ENCODE measurements around the gene CNBP. TPM values are rescaled to one million over a fixed set of nuclear protein-coding genes. Genes with fewer than 3 reads are reported as not detected.
A peak's percentile ranks its signal among the peaks of the same experiment; 100 is the strongest.

Gene CNBP
- total and polyA plus RNA-seq, 9 of the 15 experiments (the other 6 are each of a cell fraction or from before 2014, with no cell fraction given) = 284 to 717 (median 412) TPM

GRCh38 chr3:129183569-129184395 is at the start of gene CNBP (continued):
- TF ChIP-seq SIN3B (IDR thresholded peaks at IDR 0.05; ENCODE audit: low read depth) (peak; percentile 36; the same call in 1 of the 2 replicates), ZNF263 (CRISPR knock-in tag; IDR thresholded peaks at IDR 0.05; ENCODE audit: borderline replicate concordance) (0 out of 2 replicates have a peak, but pooled peaks have one; percentile 29), TAF9B (IDR thresholded peaks at IDR 0.05; ENCODE audit: partially characterized antibody) (peak; percentile 63), YY1 (IDR thresholded peaks at IDR 0.05; ENCODE audit: borderline replicate concordance in 1 of 3, control insufficient read depth in 1 of 3, extremely low read depth in 1 of 3, insufficient read depth in 3 of 3, insufficient read length in 1 of 3, insufficient replicate concordance in 2 of 3, low read depth in 1 of 3, low read length in 2 of 3) (peak in 2 of 3 experiments; percentile 34 to 75), E2F3 (CRISPR knock-in tag; IDR thresholded peaks at IDR 0.05) (peak; percentile 62; the same call in 1 of the 2 replicates), ZEB2 (IDR thresholded peaks at IDR 0.05) (no peak), ZNF253 (CRISPR knock-in tag; conservative IDR thresholded peaks at IDR 0.05) (no peak), EGR1 (conservative IDR thresholded peaks at IDR 0.05) (peak; percentile 87), EP400 (IDR thresholded peaks at IDR 0.05) (peak; percentile 95; the same call in 1 of the 2 replicates), E2F5 (CRISPR knock-in tag; IDR thresholded peaks at IDR 0.05) (peak; percentile 63; the same call in 1 of the 2 replicates), FOXK1 (CRISPR knock-in tag; IDR thresholded peaks at IDR 0.05; ENCODE audit: borderline replicate concordance) (peak; percentile 78; the same call in 1 of the 2 replicates), NR4A1 (CRISPR knock-in tag; IDR thresholded peaks at IDR 0.05) (peak; percentile 63; the same call in 1 of the 2 replicates), NR4A1 (tag; IDR thresholded peaks at IDR 0.05) (no peak), BRD9 (IDR thresholded peaks at IDR 0.05; ENCODE audit: low read depth, partially characterized antibody) (peak; percentile 57)
- TF ChIP-seq, protein P1, sequence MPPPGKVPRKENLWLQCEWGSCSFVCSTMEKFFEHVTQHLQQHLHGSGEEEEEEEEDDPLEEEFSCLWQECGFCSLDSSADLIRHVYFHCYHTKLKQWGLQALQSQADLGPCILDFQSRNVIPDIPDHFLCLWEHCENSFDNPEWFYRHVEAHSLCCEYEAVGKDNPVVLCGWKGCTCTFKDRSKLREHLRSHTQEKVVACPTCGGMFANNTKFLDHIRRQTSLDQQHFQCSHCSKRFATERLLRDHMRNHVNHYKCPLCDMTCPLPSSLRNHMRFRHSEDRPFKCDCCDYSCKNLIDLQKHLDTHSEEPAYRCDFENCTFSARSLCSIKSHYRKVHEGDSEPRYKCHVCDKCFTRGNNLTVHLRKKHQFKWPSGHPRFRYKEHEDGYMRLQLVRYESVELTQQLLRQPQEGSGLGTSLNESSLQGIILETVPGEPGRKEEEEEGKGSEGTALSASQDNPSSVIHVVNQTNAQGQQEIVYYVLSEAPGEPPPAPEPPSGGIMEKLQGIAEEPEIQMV (tag; conservative IDR thresholded peaks at IDR 0.05; ENCODE audit: low read depth) = 0 out of 2 replicates have a peak, but pooled peaks have one; percentile 44
- TF ChIP-seq, protein P2, sequence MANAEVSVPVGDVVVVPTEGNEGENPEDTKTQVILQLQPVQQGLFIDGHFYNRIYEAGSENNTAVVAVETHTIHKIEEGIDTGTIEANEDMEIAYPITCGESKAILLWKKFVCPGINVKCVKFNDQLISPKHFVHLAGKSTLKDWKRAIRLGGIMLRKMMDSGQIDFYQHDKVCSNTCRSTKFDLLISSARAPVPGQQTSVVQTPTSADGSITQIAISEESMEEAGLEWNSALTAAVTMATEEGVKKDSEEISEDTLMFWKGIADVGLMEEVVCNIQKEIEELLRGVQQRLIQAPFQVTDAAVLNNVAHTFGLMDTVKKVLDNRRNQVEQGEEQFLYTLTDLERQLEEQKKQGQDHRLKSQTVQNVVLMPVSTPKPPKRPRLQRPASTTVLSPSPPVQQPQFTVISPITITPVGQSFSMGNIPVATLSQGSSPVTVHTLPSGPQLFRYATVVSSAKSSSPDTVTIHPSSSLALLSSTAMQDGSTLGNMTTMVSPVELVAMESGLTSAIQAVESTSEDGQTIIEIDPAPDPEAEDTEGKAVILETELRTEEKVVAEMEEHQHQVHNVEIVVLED (CRISPR knock-in tag; IDR thresholded peaks at IDR 0.05) = peak; percentile 84
- TF ChIP-seq, protein P3, sequence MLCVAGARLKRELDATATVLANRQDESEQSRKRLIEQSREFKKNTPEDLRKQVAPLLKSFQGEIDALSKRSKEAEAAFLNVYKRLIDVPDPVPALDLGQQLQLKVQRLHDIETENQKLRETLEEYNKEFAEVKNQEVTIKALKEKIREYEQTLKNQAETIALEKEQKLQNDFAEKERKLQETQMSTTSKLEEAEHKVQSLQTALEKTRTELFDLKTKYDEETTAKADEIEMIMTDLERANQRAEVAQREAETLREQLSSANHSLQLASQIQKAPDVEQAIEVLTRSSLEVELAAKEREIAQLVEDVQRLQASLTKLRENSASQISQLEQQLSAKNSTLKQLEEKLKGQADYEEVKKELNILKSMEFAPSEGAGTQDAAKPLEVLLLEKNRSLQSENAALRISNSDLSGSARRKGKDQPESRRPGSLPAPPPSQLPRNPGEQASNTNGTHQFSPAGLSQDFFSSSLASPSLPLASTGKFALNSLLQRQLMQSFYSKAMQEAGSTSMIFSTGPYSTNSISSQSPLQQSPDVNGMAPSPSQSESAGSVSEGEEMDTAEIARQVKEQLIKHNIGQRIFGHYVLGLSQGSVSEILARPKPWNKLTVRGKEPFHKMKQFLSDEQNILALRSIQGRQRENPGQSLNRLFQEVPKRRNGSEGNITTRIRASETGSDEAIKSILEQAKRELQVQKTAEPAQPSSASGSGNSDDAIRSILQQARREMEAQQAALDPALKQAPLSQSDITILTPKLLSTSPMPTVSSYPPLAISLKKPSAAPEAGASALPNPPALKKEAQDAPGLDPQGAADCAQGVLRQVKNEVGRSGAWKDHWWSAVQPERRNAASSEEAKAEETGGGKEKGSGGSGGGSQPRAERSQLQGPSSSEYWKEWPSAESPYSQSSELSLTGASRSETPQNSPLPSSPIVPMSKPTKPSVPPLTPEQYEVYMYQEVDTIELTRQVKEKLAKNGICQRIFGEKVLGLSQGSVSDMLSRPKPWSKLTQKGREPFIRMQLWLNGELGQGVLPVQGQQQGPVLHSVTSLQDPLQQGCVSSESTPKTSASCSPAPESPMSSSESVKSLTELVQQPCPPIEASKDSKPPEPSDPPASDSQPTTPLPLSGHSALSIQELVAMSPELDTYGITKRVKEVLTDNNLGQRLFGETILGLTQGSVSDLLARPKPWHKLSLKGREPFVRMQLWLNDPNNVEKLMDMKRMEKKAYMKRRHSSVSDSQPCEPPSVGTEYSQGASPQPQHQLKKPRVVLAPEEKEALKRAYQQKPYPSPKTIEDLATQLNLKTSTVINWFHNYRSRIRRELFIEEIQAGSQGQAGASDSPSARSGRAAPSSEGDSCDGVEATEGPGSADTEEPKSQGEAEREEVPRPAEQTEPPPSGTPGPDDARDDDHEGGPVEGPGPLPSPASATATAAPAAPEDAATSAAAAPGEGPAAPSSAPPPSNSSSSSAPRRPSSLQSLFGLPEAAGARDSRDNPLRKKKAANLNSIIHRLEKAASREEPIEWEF (CRISPR knock-in tag; IDR thresholded peaks at IDR 0.05) = no peak

All from K562 (cell line).